SK-N-SH (cell line): ENCODE data around the gene RPS6KA1.

Experiments used
- EP300 ChIP-seq, 2 experiments: IDR thresholded peaks; 2 replicates each; pipeline versions ENCODE4 v1.4.0 to v1.6.1; 2012; ENCODE audit warnings: borderline replicate concordance in 1 of 2, low read depth in 1 of 2, low read length in 1 of 2
- EZH2phosphoT487 ChIP-seq: fragments of 200-600 bp; sonication (generic); IDR thresholded peaks from 2 replicates; pipeline ENCODE4 v1.6.1; 2017; ENCODE audit warnings: low read depth, mixed run types, mild to moderate bottlenecking, antibody characterized with exemption, moderate library complexity, borderline replicate concordance
- FOSL2 ChIP-seq: IDR thresholded peaks from 2 replicates; pipeline ENCODE4 v1.4.0; 2012; ENCODE audit warnings: low read depth, mild to moderate bottlenecking, moderate library complexity, borderline replicate concordance
- GATA2 ChIP-seq: sonication (generic); formaldehyde crosslinking; IDR thresholded peaks from 2 replicates; pipeline ENCODE4 v1.5.0; 2020; ENCODE audit warnings: mild to moderate bottlenecking, missing genetic modification reagents
- POLR2AphosphoS5 ChIP-seq: IDR thresholded peaks from 2 replicates; pipeline ENCODE4 v1.6.1; 2012; ENCODE audit warnings: low read depth, low read length
- RFX5 ChIP-seq: IDR thresholded peaks from 2 replicates; pipeline ENCODE4 v1.6.1; 2012; ENCODE audit warnings: mild to moderate bottlenecking, improper control_type of control experiment, low read length
- SIN3A ChIP-seq: IDR thresholded peaks from 2 replicates; pipeline ENCODE4 v1.6.1; 2012; ENCODE audit warnings: low read depth, mild to moderate bottlenecking, low read length, moderate library complexity, borderline replicate concordance
- SMC3 ChIP-seq: IDR thresholded peaks from 2 replicates; pipeline ENCODE4 v1.6.1; 2012; ENCODE audit warnings: low read depth, low read length, improper control_type of control experiment
- TF ChIP-seq, protein P1 (sequence below): IDR thresholded peaks from 2 replicates; pipeline ENCODE4 v1.4.0; 2012; ENCODE audit warnings: low read depth
- TF ChIP-seq, protein P2 (sequence below): fragments of 200-600 bp; sonication (generic); IDR thresholded peaks from 2 replicates; pipeline ENCODE4 v1.6.1; 2017; ENCODE audit warnings: antibody characterized with exemption, mild to moderate bottlenecking, moderate library complexity
- TF ChIP-seq, protein P3 (sequence below): fragments of 150-350 bp; IDR thresholded peaks from 2 replicates; pipeline ENCODE4 v1.6.1; 2016; ENCODE audit warnings: mild to moderate bottlenecking, low read depth, low read length
- TF ChIP-seq, protein P4 (sequence below): IDR thresholded peaks from 2 replicates; pipeline ENCODE4 v1.6.1; 2012; ENCODE audit warnings: mild to moderate bottlenecking, low read depth, low read length, moderate library complexity
- TF ChIP-seq, protein P5 (sequence below): IDR thresholded peaks from 2 replicates; pipeline ENCODE4 v1.4.0; 2012; ENCODE audit warnings: low read depth, borderline replicate concordance
- TF ChIP-seq, protein P6 (sequence below): IDR thresholded peaks from 2 replicates; pipeline ENCODE4; 2012

DNA sequence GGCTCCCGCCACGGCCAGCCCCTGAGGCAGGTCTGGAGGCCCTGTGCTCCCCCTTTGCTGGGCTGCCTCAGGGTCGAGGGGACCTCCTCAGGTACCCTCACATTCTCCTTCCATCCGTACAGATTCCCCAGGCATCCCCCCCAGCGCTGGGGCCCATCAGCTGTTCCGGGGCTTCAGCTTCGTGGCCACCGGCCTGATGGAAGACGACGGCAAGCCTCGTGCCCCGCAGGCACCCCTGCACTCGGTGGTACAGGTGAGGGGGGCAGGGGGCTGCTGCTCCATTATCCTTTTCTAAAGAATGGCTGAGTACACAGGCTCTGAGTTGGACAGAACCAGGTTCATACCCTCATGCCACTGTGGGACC lies 29.1 kb downstream of the RPS6KA1 start:
- TF ChIP-seq, protein P1, sequence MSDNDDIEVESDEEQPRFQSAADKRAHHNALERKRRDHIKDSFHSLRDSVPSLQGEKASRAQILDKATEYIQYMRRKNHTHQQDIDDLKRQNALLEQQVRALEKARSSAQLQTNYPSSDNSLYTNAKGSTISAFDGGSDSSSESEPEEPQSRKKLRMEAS = no peak
- TF ChIP-seq SMC3 = no peak
- TF ChIP-seq RFX5 = no peak
- TF ChIP-seq, protein P2, sequence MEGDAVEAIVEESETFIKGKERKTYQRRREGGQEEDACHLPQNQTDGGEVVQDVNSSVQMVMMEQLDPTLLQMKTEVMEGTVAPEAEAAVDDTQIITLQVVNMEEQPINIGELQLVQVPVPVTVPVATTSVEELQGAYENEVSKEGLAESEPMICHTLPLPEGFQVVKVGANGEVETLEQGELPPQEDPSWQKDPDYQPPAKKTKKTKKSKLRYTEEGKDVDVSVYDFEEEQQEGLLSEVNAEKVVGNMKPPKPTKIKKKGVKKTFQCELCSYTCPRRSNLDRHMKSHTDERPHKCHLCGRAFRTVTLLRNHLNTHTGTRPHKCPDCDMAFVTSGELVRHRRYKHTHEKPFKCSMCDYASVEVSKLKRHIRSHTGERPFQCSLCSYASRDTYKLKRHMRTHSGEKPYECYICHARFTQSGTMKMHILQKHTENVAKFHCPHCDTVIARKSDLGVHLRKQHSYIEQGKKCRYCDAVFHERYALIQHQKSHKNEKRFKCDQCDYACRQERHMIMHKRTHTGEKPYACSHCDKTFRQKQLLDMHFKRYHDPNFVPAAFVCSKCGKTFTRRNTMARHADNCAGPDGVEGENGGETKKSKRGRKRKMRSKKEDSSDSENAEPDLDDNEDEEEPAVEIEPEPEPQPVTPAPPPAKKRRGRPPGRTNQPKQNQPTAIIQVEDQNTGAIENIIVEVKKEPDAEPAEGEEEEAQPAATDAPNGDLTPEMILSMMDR = no peak
- TF ChIP-seq POLR2AphosphoS5 = no peak
- TF ChIP-seq, protein P3, sequence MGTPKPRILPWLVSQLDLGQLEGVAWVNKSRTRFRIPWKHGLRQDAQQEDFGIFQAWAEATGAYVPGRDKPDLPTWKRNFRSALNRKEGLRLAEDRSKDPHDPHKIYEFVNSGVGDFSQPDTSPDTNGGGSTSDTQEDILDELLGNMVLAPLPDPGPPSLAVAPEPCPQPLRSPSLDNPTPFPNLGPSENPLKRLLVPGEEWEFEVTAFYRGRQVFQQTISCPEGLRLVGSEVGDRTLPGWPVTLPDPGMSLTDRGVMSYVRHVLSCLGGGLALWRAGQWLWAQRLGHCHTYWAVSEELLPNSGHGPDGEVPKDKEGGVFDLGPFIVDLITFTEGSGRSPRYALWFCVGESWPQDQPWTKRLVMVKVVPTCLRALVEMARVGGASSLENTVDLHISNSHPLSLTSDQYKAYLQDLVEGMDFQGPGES = no peak
- no peak for TF ChIP-seq FOSL2
- TF ChIP-seq, protein P4, sequence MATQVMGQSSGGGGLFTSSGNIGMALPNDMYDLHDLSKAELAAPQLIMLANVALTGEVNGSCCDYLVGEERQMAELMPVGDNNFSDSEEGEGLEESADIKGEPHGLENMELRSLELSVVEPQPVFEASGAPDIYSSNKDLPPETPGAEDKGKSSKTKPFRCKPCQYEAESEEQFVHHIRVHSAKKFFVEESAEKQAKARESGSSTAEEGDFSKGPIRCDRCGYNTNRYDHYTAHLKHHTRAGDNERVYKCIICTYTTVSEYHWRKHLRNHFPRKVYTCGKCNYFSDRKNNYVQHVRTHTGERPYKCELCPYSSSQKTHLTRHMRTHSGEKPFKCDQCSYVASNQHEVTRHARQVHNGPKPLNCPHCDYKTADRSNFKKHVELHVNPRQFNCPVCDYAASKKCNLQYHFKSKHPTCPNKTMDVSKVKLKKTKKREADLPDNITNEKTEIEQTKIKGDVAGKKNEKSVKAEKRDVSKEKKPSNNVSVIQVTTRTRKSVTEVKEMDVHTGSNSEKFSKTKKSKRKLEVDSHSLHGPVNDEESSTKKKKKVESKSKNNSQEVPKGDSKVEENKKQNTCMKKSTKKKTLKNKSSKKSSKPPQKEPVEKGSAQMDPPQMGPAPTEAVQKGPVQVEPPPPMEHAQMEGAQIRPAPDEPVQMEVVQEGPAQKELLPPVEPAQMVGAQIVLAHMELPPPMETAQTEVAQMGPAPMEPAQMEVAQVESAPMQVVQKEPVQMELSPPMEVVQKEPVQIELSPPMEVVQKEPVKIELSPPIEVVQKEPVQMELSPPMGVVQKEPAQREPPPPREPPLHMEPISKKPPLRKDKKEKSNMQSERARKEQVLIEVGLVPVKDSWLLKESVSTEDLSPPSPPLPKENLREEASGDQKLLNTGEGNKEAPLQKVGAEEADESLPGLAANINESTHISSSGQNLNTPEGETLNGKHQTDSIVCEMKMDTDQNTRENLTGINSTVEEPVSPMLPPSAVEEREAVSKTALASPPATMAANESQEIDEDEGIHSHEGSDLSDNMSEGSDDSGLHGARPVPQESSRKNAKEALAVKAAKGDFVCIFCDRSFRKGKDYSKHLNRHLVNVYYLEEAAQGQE = no peak
- no peak for TF ChIP-seq SIN3A
- TF ChIP-seq, protein P5, sequence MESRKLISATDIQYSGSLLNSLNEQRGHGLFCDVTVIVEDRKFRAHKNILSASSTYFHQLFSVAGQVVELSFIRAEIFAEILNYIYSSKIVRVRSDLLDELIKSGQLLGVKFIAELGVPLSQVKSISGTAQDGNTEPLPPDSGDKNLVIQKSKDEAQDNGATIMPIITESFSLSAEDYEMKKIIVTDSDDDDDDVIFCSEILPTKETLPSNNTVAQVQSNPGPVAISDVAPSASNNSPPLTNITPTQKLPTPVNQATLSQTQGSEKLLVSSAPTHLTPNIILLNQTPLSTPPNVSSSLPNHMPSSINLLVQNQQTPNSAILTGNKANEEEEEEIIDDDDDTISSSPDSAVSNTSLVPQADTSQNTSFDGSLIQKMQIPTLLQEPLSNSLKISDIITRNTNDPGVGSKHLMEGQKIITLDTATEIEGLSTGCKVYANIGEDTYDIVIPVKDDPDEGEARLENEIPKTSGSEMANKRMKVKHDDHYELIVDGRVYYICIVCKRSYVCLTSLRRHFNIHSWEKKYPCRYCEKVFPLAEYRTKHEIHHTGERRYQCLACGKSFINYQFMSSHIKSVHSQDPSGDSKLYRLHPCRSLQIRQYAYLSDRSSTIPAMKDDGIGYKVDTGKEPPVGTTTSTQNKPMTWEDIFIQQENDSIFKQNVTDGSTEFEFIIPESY = no peak
- no peak for TF ChIP-seq EZH2phosphoT487
- TF ChIP-seq, protein P6, sequence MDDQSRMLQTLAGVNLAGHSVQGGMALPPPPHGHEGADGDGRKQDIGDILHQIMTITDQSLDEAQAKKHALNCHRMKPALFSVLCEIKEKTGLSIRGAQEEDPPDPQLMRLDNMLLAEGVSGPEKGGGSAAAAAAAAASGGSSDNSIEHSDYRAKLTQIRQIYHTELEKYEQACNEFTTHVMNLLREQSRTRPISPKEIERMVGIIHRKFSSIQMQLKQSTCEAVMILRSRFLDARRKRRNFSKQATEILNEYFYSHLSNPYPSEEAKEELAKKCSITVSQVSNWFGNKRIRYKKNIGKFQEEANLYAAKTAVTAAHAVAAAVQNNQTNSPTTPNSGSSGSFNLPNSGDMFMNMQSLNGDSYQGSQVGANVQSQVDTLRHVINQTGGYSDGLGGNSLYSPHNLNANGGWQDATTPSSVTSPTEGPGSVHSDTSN = no peak
- TF ChIP-seq EP300 (IDR thresholded peaks at IDR 0.05; ENCODE audit: borderline replicate concordance in 1 of 2, low read depth in 1 of 2, low read length in 1 of 2) = no peak
- TF ChIP-seq GATA2 (CRISPR knock-in tag) = no peak
